HG03354 (cell line): ENCODE results near the gene FKBP2.

ENCODE experiments used
- ATAC-seq: cut with Tn5 transposase; IDR thresholded peaks from one replicate; pipeline ENCODE4 v1.9.1; 2021; ENCODE audit warnings: mild to moderate bottlenecking; ENCODE audit not compliant: unreplicated experiment, poor library complexity, severe bottlenecking

Gene FKBP2

GRCh38 chr11:64292460-64293254 lies 51.8 kb downstream of the FKBP2 start:
- no peak for ATAC-seq
